KOPT-K1 (cell line): Measurements from ENCODE around the gene SUOX.
"Not testable (repeated sequence)": the region's sequence is repeated elsewhere in the genome, so short reads cannot be mapped to it uniquely, and the experiment has no call there.

Experiments used
- H3K27ac ChIP-seq: fragments of 200-600 bp; sonication (generic); 2 replicates; pipeline ENCODE4 v1.5.1; 2016; ENCODE audit warnings: antibody characterized with exemption, mild to moderate bottlenecking, low read depth, low read length; ENCODE audit not compliant: poor library complexity, severe bottlenecking
- H3K36me3 ChIP-seq: fragments of 200-600 bp; sonication (generic); 2 replicates; pipeline ENCODE4 v1.5.1; 2017; ENCODE audit warnings: antibody characterized with exemption, mild to moderate bottlenecking, low read length, moderate library complexity; ENCODE audit not compliant: insufficient read depth
- H3K9me3 ChIP-seq: fragments of 200-600 bp; sonication (generic); 2 replicates; pipeline ENCODE4 v1.5.1; 2017; ENCODE audit warnings: antibody characterized with exemption, low read length, mild to moderate bottlenecking; ENCODE audit not compliant: insufficient read depth, poor library complexity, severe bottlenecking

SUOX gene

DNA sequence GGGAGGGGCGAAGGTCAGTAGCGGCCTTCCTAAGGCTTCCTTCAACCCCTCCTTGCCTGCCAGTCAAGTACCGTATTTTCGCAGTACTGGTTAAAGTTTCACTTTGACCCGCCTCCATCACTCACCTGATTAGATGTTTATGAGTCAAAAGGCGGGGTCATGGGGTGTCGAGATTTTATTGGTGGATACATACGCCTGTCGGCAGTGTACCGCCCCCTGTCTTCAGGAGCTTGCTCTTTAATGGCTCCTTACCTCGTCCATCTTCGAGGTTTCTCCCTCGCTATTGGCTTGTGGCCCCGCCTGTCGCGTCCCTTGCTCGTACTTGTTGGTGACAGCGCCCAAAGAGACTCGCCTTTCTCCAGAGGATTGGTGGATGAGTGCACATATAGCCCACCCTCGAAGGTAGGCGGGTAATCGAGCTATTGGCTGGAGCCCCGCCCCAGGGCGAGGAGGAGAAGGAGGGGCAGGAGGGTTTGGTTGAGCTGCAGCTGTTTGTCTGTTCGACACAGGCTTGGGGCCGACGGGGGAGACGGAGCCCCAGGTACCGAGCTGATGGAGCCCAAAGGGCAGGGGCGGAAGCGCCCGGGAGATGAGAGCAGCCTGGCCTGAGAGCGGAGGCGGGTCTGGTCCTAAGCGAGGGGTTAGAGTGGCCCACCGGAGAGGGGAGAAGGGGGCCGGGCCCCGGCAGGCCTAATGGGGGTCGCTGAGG is 23.3 kb upstream of the SUOX start, which contains the start of gene RAB5B:
RAB5B (plus strand) TSS at position 480 of the 709 bp plus-strand sequence. CDS start 12,883 bp downstream, outside the sequence.
- H3K27ac ChIP-seq: peak within 1 kb of the TSS; percentile 80
- no peaks in the 10 kb centered on the region for H3K9me3 ChIP-seq
- peaks cover 48% of the 10 kb centered on the region for H3K36me3 ChIP-seq

DNA sequence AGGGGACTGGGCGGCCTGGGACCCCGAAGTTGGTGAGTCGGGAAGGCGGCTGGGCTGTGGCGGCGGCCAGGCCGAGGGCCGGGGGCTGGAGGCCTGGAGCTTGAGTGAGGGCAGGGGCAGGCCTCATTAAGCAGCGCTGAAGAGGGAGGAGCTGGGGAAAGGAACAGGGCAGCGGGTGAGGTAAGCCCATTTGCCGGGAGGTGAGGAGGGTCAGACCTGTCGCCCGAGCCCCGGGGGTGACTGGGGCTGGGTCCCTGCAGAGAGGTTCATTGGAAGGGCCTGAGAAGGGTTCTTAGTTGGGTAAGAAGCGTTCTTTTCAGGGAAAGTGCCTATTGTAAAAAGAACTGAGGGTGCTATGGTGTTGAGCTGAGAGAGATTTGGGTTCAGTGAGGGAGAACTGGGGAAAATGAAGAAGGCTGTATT is 22.8 kb upstream of the SUOX start:
- no peaks in the 10 kb centered on the region for H3K9me3 ChIP-seq
- peaks cover 48% of the 10 kb centered on the region for H3K36me3 ChIP-seq
- peak overlapping the region; percentile 80 for H3K27ac ChIP-seq

DNA sequence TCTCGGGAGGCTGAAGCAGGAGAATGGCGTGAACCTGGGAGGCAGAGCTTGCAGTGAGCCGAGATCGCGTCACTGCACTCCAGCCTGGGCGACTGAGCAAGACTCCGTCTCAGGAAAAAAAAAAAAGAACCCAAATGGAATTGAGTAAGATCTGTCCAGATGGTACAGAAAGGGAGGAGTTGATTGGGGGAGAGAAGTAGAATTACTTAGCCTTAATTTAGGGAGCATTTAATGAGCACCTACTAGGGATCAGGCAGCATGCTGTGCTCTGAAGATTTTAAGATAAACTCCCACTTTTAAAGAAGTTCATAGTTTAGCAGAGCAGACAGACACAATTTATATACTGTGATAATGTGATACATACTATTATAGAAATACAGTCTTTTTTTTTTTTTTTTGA is 18.7 kb upstream of the SUOX start:
- Histone ChIP-seq H3K27ac (no peak overlapping the region), H3K36me3 (peaks cover 43% of the 10 kb centered on the region), H3K9me3 (no peaks in the 10 kb centered on the region)

DNA sequence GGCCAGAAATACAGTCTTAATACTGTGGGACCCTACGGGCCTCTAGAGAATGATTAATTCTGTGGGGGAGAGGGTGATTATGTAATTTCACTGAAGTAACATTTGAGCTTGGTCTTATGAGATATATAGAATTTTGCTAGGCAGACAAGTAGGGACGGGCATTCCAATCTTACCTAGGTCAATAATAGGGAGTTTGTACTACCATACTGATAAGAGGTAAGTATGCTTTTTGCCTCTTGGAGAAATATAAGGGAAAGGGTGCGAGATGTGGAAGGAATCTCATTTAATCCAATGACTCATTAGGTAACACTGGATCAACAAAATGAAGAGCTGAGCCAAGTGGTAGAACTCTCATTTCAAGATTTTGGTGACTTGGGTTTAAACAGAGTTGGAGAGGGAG is 18.0 kb upstream of the SUOX start:
- Histone ChIP-seq H3K27ac (no peak overlapping the region), H3K9me3 (no peaks in the 10 kb centered on the region), H3K36me3 (peaks cover 49% of the 10 kb centered on the region)

DNA sequence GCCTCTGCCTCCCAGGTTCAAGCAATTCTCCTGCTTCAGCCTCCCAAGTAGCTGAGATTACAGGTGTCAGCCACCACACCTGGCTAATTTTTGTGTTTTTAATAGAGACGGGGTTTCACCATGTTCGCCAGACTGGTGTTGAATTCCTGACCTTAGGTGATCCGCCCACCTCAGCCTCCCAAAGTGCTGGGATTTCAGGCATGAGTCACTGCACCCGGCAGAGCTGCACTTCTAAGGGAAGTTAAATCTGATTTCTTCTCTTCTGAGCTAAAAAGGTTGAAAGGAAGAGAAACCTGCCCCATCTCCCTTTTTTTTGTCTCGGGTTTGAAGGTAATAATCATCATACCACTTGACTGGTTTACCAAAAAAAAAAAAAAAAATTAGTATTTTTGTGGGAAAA is 15.2 kb upstream of the SUOX start:
- peaks cover 70% of the 10 kb centered on the region for H3K36me3 ChIP-seq
- not testable (repeated sequence) for H3K27ac ChIP-seq, H3K9me3 ChIP-seq

DNA sequence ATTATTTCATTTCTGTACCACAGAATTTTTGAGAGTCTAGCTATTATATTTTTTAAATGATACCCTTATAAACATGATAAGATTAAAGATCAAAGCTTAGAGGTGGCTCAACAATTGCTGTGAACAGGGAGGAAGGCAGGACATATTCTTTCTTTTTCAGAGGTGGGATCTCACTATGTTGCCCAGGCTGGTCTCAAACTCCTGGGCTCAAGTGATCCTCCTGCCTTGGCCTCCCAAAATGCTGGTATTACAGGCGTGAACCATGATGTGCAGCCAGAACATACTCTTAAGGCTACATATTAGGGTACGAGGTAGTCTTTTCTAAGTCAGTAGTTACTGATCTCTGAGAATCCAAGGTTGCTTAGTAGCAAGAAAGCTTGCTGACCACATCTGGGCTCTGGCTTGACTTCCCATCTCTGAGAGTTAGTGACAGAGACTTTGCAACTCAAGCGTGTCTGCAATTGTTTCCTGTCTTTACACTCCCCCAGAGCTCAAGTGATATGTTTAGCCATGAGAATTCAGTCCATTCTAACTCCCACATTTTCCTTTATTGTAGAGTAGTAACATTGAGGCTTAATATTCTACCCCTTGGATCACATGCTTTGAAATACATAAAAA is 14.6 kb upstream of the SUOX start:
- Histone ChIP-seq H3K9me3 (no peaks in the 10 kb centered on the region), H3K27ac (no peak overlapping the region), H3K36me3 (peaks cover 72% of the 10 kb centered on the region)

DNA sequence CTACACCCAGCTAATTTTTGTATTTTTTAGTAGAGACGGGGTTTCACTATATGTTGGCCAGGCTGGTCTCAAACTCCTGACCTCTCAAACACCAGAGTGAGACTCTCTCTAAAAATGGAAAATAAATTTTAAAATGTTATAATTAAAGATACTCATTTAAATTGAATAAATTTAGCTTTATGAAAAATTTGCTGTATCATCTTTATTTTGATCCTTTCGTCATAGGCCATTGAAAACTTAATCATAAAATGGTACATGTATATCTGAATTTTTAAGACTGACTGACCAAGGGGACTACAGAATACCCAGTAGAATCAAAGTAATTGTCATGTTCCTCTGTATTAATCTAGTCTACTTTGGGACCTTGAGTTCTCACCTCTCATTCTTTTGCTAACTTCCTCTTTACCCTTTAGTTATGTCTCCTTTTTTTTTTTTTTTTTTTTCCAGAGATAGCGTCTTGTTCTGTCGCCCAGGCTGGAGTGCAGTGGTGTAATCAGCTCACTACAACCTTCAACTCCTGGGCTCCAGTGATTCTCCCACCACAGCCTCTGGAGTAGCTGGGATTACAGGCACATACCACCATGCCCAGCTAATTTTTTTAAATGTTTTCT is 13.7 kb upstream of the SUOX start:
- Histone ChIP-seq H3K9me3 (no peaks in the 10 kb centered on the region), H3K27ac (no peak overlapping the region), H3K36me3 (peaks cover 81% of the 10 kb centered on the region)

DNA sequence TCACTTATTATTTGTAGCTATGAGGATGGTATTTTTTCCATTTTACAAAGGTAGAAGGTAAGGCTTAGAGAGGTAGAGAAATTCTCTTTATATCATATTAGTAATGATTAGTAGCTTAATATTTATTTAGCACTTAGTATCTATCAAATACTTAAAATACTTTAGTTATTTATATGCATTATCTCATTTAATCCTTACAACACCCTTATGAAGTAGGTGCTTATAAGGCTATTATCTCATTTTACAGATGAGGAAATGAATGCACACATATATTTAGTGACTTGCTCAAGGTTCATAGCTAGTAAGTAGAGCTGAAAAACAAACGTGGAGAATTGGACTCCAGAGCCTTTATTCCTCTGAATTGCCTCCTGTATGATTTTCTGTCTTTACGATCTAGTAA is 12.2 kb upstream of the SUOX start:
- no peaks in the 10 kb centered on the region for H3K9me3 ChIP-seq
- H3K27ac ChIP-seq: no peak overlapping the region
- H3K36me3 ChIP-seq: peaks cover 85% of the 10 kb centered on the region

DNA sequence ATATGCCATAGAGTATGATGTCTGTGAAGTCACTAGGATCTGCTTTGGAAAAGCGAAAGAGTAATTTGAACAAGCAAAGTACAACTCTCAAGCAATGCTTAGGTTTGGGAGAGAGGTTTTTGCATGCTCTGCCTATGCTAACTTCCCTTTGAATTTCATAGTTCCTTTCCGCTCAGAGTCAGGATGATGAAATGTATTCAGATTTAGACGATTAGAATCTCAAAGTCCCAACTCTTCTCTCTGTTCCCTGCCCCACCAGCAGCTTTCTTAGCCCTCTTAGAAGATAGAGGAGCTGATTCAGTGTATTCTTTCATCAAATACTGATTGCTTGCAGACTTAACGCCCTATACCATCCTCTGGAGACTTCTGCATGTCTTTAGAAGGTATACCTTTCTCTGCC is 11.7 kb upstream of the SUOX start:
- no peaks in the 10 kb centered on the region for H3K9me3 ChIP-seq
- H3K27ac ChIP-seq: no peak overlapping the region
- H3K36me3 ChIP-seq: peaks cover 85% of the 10 kb centered on the region

DNA sequence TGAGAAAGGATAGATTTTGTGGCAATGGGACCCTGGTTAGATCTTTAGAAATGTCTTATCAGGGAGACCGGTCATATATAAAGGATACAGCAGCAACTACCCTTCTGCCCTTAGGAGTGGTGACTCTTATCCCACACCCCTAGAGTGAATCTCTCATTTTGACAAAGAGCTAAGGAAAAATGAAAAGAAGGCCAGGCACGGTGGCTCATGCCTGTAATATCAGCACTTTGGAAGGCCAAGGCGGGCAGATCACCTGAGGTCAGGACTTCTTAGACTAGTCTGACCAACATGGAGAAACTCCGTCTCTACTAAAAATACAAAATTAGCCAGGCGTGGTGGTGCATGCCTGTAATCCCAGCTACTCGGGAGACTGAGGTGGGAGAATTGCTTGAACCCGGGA is 11.1 kb upstream of the SUOX start:
- peaks cover 85% of the 10 kb centered on the region for H3K36me3 ChIP-seq
- not testable (repeated sequence) for H3K27ac ChIP-seq, H3K9me3 ChIP-seq

DNA sequence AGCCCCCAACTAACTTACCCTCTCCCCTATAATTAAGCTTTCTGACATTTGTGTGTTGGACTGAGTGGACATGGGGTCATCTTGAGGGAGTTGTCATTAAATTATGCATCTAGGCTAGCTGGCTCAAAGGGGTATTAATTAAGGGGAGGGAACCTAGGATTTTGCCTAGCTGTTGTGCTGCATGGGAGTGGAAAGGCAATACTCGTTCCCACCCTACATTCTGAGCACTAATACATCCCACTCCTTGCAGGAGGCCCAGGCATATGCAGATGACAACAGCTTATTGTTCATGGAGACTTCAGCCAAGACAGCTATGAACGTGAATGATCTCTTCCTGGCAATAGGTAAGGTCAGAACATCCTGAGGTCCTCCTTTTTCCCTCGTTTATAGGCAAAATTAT is 6.0 kb upstream of the SUOX start:
- peaks cover 95% of the 10 kb centered on the region for H3K36me3 ChIP-seq
- no peak overlapping the region for H3K27ac ChIP-seq
- H3K9me3 ChIP-seq: no peaks in the 10 kb centered on the region

DNA sequence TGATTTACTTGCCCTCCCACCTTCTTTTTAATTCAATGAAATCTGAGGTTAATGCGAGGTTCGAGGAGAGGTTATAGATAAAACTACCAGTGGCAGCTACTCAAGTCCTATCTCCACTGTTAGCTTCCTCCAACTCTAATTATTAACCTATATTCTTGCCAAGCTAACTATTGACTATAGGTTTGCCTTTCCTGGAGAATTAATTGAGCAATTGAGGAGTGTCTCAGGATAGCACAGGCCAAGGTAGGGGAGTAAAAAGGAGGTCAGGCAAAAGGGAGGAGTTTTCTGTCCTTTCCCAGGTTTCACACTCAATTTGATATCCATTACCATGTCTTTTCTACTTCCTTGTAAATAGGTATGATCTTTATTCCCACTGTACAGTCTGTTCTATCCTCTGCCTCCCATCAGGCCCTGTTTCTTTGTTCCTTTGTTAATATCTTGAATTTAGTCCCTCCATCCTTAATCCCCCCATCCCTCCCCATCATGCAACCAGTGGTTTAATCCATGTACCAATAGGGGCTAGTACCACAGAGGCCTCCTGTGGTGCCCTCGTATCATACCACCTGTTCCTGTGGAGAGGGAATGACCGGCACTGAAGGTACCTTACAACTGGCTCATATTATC is 3.7 kb upstream of the SUOX start:
- H3K27ac ChIP-seq: no peak overlapping the region
- no peaks in the 10 kb centered on the region for H3K9me3 ChIP-seq
- H3K36me3 ChIP-seq: peaks cover 72% of the 10 kb centered on the region

DNA sequence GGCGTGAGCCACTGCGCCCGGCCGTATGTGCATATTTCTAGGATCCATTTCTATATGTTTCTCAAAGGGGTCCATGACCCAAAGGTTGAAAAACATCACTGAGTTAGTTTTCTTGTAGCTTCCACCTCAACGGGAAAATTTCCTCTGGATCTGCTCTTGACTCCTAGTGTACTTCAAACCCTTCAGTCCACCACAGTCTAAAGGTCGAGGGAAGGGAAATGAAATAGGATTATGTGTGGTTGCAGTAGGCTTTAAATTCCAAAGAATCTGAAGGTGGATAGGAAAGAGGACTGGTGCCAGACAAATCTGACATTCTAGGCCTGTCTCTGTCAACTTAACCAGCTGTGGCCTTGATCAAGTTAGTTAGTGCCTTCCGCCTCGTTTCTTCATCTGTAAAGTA is 1.7 kb upstream of the SUOX start:
- no peak overlapping the region for H3K27ac ChIP-seq
- peaks cover 52% of the 10 kb centered on the region for H3K36me3 ChIP-seq
- H3K9me3 ChIP-seq: no peaks in the 10 kb centered on the region

DNA sequence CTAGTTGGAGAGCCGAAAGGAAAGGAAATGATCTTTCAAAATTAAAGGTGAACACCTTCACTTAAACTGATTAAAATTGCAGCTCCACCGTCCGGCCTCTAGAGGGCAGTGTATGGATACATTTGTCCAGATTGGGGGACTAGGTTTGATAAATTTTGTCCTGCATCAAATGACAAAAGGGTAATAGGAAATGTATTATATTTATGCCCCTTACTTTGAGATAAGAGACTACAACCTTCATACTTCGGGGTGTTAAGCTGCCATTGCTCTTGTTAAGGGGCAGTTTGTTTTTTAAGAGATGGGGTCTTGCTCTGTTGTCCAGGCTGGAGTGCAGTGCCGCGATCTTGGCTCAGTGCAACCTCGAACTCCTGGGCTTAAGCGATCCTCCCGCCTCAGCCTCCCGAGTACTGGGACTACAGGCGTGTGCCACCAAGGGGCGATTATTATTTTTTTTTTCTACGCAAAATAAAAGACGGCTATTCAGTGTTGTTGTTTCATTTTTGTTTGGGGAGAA is 818 bp upstream of the SUOX start:
- peaks cover 43% of the 10 kb centered on the region for H3K36me3 ChIP-seq
- H3K27ac ChIP-seq: no peak overlapping the region

DNA sequence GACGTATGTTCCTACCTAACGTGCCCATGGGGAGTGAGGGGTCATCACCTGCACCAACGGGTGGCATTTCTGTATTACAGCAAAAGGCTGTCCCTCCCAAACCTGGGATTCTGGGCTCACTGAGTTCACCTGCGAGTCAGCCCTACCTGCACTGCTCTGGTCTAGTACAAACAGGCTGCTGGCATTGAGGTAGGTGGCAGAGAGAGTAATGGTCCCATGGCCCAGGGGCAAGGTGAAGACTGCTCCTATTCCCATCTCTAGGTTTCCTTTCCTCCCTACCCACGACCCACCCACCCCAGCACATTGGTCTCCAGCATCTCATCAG is 421 bp downstream of the SUOX start:
- Histone ChIP-seq H3K9me3 (no peaks in the 10 kb centered on the region), H3K27ac (no peak overlapping the region), H3K36me3 (peaks cover 31% of the 10 kb centered on the region)

More for the DNA sequence above, 818 bp upstream of the SUOX start:
- H3K9me3 ChIP-seq: no peaks in the 10 kb centered on the region
